ENCODE data around the gene NFIC.
A peak's percentile ranks its signal among the peaks of the same experiment; 100 is the strongest.

Gene NFIC

GRCh38 chr19:3359015-3359918 lies 7.1 kb upstream of the NFIC start:
- peak; percentile 55 for DNase-seq (ENCODE audit: low read depth)

GRCh38 chr19:3359919-3360420 lies 6.4 kb upstream of the NFIC start:
- peak; percentile 53 for DNase-seq (ENCODE audit: low read depth)

- peak; percentile 57 for DNase-seq (ENCODE audit: low read depth)
Observed at GRCh38 chr19:3360421-3361383, 5.7 kb upstream of the NFIC start.

GRCh38 chr19:3361384-3362216 lies 4.8 kb upstream of the NFIC start:
- no peak for DNase-seq (ENCODE audit: low read depth)

GRCh38 chr19:3362217-3362906 lies 4.0 kb upstream of the NFIC start:
- no peak for DNase-seq (ENCODE audit: low read depth)

- DNase-seq (ENCODE audit: low read depth): no peak
Observed at GRCh38 chr19:3363841-3364500, 2.4 kb upstream of the NFIC start.

GRCh38 chr19:3364501-3364858 lies 1.9 kb upstream of the NFIC start:
- DNase-seq (ENCODE audit: low read depth): no peak

- peak; percentile 73 for DNase-seq (ENCODE audit: low read depth)
Observed at GRCh38 chr19:3365093-3365835, 1.1 kb upstream of the NFIC start.

GRCh38 chr19:3366753-3367627 lies 607 bp downstream of the NFIC start:
- DNase-seq (ENCODE audit: low read depth): peak; percentile 61

GRCh38 chr19:3367628-3368440 lies 1.5 kb downstream of the NFIC start:
- DNase-seq (ENCODE audit: low read depth): peak; percentile 66

- DNase-seq (ENCODE audit: low read depth): no peak
Observed at GRCh38 chr19:3368441-3368795, 2.0 kb downstream of the NFIC start.

- DNase-seq (ENCODE audit: low read depth): peak; percentile 49
Observed at GRCh38 chr19:3368848-3369336, 2.5 kb downstream of the NFIC start.

- peak; percentile 82 for DNase-seq (ENCODE audit: low read depth)
Observed at GRCh38 chr19:3369337-3370213, 3.2 kb downstream of the NFIC start.

GRCh38 chr19:3370214-3370720 lies 3.9 kb downstream of the NFIC start:
- no peak for DNase-seq (ENCODE audit: low read depth)

GRCh38 chr19:3370728-3371591 lies 4.6 kb downstream of the NFIC start:
- no peak for DNase-seq (ENCODE audit: low read depth)

GRCh38 chr19:3372413-3372812 lies 6.0 kb downstream of the NFIC start:
- DNase-seq (ENCODE audit: low read depth): no peak

All from ELR (cell line).